ENCODE measurements around the gene ACAD8. TPM values are rescaled to one million over a fixed set of nuclear protein-coding genes. Genes with fewer than 3 reads are reported as not detected.

ACAD8 gene
- total RNA-seq, 6 donors from 2014 or later, result 27.7 to 64.4 (median 36.9) TPM

DNA sequence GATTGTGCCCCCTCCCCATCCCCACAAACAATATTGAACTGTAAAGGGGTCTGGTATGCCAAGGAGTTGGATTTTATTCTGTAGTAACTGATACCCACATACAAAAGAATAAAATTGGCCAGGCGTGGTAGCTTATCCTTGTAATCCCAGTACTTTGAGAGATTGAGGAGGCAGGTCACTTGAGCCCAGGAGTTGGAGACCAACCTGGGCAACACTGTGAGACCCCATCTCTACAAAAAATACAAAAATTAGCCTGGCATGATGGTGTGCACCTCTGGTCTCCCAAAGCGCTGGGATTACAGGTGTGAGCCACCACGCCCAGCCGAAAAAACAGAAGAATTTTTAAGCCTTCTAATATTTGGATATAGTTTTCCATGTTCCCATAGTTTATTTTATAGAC lies 18.6 kb downstream of the ACAD8 start:
- no peak overlapping the region for H3K4me3 ChIP-seq
- H3K4me1 ChIP-seq, result peaks cover 20 to 26% (median 22%) of the 10 kb centered on the region in 4 donors
- no peak for ATAC-seq (ENCODE audit: low FRiP score in 2 of 2)
- DNase-seq, result no peak
- WGBS, 2 donors, result 90 to 91% methylated on average over 4 of the region's 4 CpGs
- no peak for TF ChIP-seq EP300 (IDR thresholded peaks at IDR 0.05)
- TF ChIP-seq, protein P1, sequence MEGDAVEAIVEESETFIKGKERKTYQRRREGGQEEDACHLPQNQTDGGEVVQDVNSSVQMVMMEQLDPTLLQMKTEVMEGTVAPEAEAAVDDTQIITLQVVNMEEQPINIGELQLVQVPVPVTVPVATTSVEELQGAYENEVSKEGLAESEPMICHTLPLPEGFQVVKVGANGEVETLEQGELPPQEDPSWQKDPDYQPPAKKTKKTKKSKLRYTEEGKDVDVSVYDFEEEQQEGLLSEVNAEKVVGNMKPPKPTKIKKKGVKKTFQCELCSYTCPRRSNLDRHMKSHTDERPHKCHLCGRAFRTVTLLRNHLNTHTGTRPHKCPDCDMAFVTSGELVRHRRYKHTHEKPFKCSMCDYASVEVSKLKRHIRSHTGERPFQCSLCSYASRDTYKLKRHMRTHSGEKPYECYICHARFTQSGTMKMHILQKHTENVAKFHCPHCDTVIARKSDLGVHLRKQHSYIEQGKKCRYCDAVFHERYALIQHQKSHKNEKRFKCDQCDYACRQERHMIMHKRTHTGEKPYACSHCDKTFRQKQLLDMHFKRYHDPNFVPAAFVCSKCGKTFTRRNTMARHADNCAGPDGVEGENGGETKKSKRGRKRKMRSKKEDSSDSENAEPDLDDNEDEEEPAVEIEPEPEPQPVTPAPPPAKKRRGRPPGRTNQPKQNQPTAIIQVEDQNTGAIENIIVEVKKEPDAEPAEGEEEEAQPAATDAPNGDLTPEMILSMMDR (IDR thresholded peaks at IDR 0.05), result no peak
- no peak for TF ChIP-seq POLR2AphosphoS5 (IDR thresholded peaks at IDR 0.05)
- TF ChIP-seq POLR2A (IDR thresholded peaks at IDR 0.05), result no peak
- no peaks in the 10 kb centered on the region for H3K36me3 ChIP-seq
- no peaks in the 10 kb centered on the region for H3K9me3 ChIP-seq
- H3K27me3 ChIP-seq, result peaks cover 3 to 34% (median 19%) of the 10 kb centered on the region in 4 donors
- H3K27ac ChIP-seq, result no peak overlapping the region

DNA sequence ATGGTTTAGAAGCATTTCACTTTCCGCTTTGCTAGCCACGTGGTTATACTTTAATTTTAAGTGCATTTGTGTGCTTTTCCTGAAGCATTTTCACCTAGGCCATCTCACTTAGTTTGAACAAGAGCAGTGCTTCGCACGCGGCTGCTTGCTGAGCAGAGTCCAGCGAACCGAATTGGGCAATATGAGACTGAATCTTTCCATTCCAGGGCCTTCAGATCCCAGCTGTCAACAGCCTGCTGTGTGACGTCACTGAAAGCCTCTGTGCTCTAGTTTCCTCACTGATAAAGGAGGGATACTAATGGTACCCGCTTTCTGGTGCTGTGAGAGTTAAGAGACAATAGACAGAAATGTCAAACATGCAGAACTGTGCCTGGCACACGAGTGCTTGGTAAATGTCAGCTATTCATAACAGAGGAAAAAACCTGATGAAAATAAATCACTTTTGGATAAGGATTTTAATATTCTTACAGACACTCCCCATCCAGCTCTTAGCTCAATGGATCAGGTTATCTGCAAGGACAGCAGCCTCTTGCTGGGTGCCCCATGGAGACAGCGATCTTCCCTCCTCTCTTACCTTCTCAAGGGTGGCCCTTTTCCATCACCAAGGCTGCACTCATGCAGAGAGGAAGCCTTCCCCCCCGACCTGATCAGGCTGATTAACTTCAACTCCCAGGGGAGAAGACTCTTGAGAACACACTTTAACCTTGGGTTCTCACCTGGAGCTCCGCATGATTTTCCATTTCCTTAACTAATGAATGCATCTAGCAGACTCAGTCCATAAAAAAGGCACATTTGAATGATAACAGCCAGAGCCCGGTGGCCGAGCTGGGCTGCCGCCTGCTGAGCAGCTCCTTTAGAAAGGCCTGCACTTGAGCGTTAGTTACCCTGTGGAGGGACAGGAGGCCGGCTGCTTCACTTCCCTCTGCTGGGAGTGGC lies 19.3 kb downstream of the ACAD8 start:
- H3K27me3 ChIP-seq, result peaks cover 3 to 40% (median 24%) of the 10 kb centered on the region in 4 donors
- ATAC-seq (ENCODE audit: low FRiP score in 2 of 2), result no peak
- H3K4me1 ChIP-seq, result peaks cover 20 to 24% (median 22%) of the 10 kb centered on the region in 4 donors
- no peak overlapping the region for H3K4me3 ChIP-seq
- H3K9me3 ChIP-seq, result no peaks in the 10 kb centered on the region
- no peak for TF ChIP-seq EP300 (IDR thresholded peaks at IDR 0.05)
- peak in 1 of 2 donors; percentile 16 for TF ChIP-seq POLR2AphosphoS5 (IDR thresholded peaks at IDR 0.05)
- TF ChIP-seq POLR2A (IDR thresholded peaks at IDR 0.05), result no peak
- TF ChIP-seq, protein P1 (IDR thresholded peaks at IDR 0.05), result no peak
- 34 to 36% methylated on average over 18 of the region's 18 CpGs for WGBS, 2 donors
- no peaks in the 10 kb centered on the region for H3K36me3 ChIP-seq
- DNase-seq, result peak in 1 of 2 donors; percentile 54
- no peak overlapping the region for H3K27ac ChIP-seq

DNA sequence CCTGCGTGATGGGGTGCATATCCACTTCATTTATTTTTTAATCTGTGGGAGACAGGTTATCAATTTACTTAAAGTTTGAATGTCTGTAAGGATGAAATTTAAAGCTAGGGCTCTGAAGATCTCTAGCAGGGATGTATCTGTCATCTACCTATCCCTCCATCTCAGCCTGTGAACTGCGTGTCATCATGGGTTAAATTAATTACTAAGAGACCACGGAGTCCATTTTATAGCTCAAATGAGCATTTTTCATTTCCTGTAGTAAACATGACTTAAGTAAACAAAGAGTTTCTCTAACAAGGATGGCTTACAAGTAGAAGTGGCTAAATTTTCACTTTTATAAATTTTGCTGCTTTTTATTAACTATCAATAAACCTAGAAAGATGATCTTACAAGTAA lies 19.9 kb downstream of the ACAD8 start:
- TF ChIP-seq POLR2AphosphoS5 (IDR thresholded peaks at IDR 0.05) (no peak), POLR2A (IDR thresholded peaks at IDR 0.05) (no peak), EP300 (IDR thresholded peaks at IDR 0.05) (no peak)
- TF ChIP-seq, protein P1 (IDR thresholded peaks at IDR 0.05), result no peak
- WGBS, 2 donors, result 32 to 35% methylated on average over 3 of the region's 3 CpGs
- ATAC-seq (ENCODE audit: low FRiP score in 2 of 2) (no peak), DNase-seq (no peak)
- H3K36me3 ChIP-seq, result no peaks in the 10 kb centered on the region
- H3K4me1 ChIP-seq, result peaks cover 20 to 22% (median 21%) of the 10 kb centered on the region in 4 donors
- no peak overlapping the region for H3K27ac ChIP-seq
- H3K9me3 ChIP-seq, result no peaks in the 10 kb centered on the region
- H3K27me3 ChIP-seq, result peaks cover 3 to 43% (median 25%) of the 10 kb centered on the region in 4 donors
- no peak overlapping the region for H3K4me3 ChIP-seq

DNA sequence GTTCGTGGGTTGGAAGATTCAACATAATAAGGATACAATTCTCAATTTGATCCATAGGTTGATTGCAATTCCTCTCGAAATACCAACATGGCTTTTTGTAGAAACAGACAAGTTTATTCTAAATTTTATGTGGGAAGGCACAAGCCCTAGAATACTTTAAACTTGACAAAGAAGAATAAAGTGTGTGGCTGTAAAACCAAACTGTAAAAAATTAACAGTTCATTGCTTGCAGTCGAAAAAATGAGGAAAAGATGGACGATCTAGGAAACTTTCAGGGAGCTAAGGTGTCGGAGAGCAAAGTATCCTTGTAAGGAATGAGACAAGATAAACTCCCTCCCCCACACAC lies 21.8 kb downstream of the ACAD8 start:
- H3K4me3 ChIP-seq, result peak overlapping the region in 1 of 4 donors; percentile 41
- DNase-seq (no peak), ATAC-seq (ENCODE audit: low FRiP score in 2 of 2) (no peak)
- no peak overlapping the region for H3K27ac ChIP-seq
- H3K36me3 ChIP-seq, result no peaks in the 10 kb centered on the region
- TF ChIP-seq EP300 (IDR thresholded peaks at IDR 0.05), result no peak
- TF ChIP-seq, protein P1 (IDR thresholded peaks at IDR 0.05), result no peak
- TF ChIP-seq POLR2AphosphoS5 (IDR thresholded peaks at IDR 0.05), result no peak
- no peak for TF ChIP-seq POLR2A (IDR thresholded peaks at IDR 0.05)
- peaks cover 3 to 43% (median 25%) of the 10 kb centered on the region in 4 donors for H3K27me3 ChIP-seq
- WGBS, 2 donors, result 23 to 30% methylated on average over 5 of the region's 5 CpGs
- H3K4me1 ChIP-seq, result peaks cover 20 to 22% (median 21%) of the 10 kb centered on the region in 4 donors
- no peaks in the 10 kb centered on the region for H3K9me3 ChIP-seq

All from upper lobe of left lung (tissue), 6 donors.